Stimulated activated CD4-positive, alpha-beta T cell treated with anti-CD3 and anti-CD28 coated beads, Interleukin-4, amount 100 ng/mL, for 24 hours (primary cell): ENCODE results near the gene PGLYRP3.
"Not testable (repeated sequence)": the region's sequence is repeated elsewhere in the genome, so short reads cannot be mapped to it uniquely, and the experiment has no call there.

Source experiments
- DNase-seq: peaks from one replicate; pipeline ENCODE4 v3.0.0-alpha.2; 2020

Gene PGLYRP3

DNA sequence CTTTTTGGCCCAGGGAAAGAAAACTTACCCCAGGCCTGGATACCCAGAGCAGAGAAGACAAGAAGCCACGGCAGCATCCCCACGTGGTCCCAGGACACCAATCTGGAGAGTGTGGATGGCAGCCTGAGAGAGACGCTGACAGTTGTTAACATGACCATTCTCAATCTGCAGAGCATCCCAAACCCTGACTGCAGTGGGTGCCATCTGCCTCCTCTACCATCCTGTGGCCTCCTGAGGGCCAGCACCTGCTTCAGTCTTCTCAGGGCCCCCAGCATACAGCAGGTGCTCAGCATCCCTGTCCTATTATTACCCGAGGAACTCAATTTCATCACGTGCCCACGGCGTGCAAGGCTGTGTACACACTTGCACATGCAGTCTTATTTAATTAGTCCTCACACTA lies 35.1 kb upstream of the PGLYRP3 start:
- no peak for DNase-seq

DNA sequence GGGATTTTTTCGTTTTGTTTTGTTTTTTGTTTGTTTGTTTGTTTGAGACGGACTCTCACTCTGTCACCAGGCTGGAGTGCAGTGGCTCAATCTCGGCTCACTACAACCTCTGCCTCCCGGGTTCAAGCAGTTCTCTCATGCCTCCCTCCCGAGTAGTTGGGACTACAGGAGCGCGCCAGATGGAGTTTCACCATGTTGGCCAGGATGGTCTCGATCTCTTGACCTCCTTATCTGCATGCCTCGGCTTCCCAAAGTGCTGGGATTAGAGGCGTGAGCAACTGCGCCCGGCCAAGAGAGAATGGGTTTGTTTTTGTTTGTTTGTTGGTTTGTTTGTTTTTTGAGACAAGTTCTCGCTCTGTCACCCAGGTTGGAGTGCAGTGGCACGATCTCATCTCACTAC lies 34.3 kb upstream of the PGLYRP3 start:
- not testable (repeated sequence) for DNase-seq

GRCh38 chr1:153346077-153346723 lies 33.4 kb upstream of the PGLYRP3 start:
- no peak for DNase-seq

DNA sequence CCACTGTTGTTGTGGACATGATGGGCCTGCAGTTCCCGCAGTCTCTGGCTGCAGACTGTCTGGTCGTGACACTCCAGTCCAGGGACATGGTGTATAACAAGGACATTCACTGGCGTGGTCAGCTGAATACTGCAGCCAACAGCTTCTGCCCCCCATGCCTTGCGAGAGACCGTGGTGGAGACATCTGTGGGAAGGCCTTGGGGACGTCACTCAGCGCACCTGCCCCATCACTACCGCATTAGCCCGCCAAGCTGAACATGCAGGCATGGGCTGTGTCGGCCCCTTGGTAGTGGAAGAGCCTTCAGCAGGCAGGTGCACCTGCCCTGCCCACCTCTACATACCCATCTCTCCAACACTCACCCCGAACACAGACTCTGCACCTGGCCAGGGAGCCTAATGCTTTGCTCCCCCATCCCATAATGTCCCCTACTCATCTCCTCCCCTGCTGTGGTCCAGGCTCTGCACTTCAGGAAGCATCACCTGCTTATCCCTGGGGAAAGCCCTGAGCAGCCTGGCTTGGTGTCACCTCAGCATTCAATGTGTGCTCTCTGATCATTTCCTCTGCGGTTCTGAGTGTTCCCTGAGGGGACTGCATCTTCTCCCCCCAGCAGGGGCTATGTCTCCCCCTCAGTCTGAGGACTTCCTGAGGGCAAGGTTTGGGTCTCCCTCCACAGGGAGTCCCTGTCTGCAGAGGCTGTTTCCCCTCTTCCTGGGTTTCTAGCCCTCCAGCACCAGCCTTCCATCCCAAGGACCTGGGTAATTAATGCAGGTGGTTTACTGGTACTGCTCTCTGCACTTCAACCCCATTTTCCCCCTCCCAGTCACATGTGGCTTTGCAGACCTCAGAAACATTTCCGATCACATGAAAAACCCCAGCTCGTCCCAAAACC lies 32.7 kb upstream of the PGLYRP3 start:
- DNase-seq: no peak

DNA sequence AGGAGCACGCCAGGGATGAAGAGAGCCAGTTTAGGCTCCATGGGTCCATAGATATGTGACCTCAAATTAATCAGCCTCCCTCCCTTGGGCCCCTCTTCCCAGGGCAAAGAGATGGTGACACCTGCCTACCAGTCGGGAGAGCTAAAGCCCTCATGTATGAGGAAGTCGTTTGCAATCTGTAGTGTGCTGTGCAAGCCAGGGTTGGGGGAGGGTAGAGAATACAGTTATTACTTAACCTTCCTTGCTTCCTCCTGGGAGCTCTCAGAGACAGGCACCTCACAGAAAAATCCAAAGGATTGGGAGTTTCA lies 31.9 kb upstream of the PGLYRP3 start:
- DNase-seq: no peak

DNA sequence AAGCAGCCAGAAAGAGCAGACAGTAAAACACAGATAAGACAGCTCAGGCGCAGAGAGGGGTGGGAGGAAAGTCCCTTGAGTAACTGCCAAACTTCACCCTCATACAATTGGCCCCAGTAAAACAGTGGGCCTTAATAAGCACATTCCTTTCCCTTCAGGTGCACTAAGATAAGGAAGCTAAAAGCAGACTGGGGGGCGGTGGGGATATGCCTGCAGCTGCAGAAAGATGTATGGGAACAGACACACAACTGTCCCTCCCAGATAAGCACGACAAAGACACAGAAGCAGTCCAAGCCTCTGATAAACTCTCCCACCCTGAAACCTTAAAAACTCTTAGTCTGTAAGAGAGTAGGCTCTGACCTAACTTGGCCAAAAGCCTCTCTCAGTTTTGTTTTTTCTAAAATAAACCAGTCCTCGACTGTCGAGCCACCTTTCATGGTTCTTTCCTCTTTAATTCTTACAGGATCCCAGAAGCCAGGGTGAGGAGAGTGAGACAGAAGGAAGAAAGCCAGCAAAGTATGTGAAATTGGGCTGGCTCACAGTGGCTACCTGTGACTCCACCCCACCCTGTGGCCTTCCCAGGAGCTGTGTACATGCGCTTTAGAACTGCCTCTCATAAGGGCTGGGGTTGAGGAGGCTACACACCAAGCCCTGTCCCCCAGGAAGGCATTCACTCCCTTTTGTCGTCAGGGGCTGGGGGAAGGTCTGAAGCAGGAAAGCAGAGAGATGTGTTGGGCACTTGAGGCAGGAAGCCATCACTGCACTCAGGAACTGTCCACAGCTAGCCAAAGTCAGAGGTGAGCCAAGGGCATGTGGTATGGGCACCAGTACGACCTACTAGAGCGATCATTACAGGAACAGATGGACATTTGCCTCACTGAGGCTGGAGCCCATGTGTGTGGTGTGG lies 31.3 kb upstream of the PGLYRP3 start:
- no peak for DNase-seq

GRCh38 chr1:153343040-153343681 lies 30.4 kb upstream of the PGLYRP3 start:
- no peak for DNase-seq

- DNase-seq: no peak
Measured at GRCh38 chr1:153342178-153342577, 29.4 kb upstream of the PGLYRP3 start.

DNA sequence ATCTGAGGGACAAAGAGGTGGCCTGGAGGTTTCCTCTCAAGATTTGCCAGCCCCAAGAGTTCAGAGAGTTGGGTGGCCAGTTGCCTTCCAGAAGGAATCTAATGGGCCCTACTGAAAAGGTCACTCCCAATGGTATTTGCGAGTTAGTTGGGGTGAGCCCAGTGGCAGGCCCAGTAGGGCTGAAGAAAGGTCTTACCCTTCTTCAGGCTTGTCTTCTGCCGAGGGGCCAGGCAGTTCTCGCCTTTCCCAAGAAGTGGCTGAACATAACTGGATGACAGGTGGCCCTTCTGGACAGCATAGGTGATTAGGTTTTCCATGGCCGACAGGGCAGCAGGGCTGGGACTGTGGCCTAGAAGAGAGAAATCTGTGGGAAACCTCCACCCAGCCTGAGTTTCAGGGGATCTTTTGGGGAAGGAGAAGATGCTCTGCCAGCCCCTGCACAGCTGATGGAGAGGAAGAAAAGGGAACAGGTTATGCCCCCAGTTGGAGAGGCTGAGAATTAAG lies 28.7 kb upstream of the PGLYRP3 start:
- no peak for DNase-seq

DNA sequence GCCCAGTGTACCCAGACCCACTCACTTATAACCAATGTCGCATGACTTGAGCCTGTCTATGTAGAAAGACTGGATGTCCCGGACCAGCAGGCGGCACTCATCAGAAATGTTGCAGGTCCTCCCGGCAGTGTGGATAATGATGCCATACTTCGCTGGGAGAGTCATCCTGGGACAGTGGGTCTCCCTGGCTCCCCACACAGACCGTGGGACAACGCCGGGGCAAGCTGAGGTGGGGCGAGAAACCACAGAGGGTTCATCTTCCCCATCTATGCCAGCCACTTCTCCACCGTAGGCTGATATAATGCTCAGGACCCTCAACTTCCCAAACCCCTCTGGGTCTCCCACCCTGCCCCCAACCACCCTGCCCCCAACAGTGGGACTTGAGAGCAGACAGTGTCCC lies 27.6 kb upstream of the PGLYRP3 start:
- no peak for DNase-seq

DNA sequence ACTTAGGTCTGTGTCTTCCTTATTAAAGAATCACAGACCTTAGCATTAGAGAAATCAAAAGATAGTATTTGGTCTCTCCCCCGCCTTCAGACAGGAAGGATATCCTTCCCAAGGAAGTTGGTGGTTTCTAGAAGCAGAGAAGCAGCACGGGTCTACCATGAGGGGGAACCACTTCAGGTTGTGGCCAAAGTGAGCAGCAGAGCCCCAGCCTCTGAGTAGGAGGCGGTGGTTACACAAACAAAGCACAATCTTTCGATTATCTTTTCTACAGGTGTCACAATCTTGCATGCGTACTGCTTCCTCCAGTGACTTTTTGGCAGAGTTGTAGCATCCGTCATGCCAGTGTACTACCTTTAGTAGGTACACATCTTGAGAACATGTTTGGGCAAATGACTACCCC lies 27.1 kb upstream of the PGLYRP3 start:
- DNase-seq: no peak

DNA sequence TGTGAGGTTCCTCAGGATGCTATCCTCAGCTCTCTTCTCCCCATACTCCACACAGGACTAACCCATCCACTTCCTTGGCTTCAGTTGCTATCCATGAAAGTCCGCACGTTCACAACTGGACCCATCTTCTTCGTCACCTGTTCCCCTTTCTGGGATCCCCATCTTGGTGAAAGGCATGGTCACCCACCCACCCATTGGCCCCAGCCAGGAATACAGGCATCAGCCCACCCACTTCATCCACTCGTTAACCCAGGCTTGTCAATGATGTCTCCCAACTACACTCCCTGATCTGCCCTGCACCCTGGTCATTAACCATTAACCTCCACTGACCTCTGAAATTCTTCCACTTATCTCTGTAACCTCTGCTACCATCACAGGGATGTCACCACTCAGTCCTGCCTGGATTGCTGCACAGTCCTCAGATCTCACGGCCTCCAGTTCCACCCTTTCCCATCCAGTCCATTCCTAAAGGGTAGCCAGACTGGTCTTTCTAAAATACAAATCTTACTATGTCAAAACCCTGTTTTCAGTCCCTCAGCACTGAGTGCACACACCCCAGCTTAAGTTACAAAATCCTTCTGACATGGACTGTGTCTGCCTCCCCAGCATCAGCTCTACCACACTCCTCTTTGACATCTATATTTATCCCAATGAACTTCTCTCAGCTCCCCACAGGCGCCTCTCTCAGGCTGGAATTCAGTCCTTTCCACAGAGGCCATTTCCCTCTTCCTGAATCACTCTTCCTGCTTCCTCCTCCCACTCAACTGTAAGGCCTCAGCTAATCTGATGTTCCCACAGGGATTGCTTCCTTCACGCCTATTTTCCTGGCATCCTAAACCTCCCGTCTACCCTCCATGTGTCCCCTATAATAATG lies 25.5 kb upstream of the PGLYRP3 start:
- DNase-seq: no peak

DNA sequence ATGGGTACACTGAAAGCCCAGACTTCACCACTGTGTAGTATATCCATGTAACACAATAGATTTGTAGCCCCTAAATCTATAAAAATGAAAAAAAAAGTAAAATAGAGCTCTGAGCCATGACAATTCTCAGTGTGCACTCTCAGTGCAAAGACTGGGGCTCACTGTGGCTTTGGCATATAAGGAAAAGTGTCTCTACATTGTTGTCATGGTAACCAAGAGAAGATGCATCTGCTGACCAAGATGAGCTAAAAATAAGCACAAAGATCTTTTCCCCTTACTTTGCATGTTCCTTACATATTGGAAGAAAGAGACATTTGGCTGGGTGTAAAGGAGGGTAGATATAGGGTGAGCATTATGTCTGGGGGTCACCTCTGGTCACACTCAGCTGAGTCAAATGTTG lies 23.9 kb upstream of the PGLYRP3 start:
- DNase-seq: no peak

DNA sequence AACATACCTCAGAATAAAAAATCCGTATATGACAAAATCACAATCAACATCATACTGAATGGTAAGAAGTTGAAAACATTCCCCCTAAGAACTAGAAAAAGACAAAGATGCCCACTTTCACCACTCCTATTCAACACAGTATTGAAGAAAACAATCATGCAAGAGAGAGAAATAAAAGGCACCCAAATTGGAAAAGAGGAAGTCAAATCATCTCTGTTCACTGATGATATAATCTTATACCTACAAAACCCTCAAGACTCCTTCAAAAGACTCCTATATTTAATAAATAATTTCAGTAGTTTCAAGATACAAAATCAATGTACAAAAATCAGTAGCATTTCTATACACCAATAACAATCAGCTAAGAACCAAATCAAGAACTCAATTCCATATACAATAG lies 21.1 kb upstream of the PGLYRP3 start:
- DNase-seq: no peak

GRCh38 chr1:153324912-153325311 lies 12.2 kb upstream of the PGLYRP3 start:
- DNase-seq: no peak

GRCh38 chr1:153322568-153322967 lies 9.8 kb upstream of the PGLYRP3 start:
- no peak for DNase-seq

DNA sequence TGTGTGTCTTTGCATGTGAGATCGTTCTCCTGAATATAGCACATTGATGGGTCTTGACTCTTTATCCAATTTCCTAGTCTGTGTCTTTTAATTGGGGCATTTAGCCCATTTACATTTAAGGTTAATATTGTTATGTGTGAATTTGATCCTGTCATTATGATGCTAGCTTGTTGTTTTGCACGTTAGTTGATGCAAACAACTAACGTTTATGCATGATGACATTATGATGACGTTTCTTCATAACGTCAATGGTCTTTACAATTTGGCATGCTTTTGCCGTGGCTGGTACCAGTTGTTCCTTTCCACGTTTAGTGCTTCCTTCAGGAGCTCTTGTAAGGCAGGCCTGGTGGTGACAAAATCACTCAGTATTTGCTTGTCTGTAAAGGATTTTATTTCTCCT lies 5.4 kb upstream of the PGLYRP3 start:
- not testable (repeated sequence) for DNase-seq

GRCh38 chr1:153316013-153316412 lies 3.3 kb upstream of the PGLYRP3 start:
- not testable (repeated sequence) for DNase-seq

DNA sequence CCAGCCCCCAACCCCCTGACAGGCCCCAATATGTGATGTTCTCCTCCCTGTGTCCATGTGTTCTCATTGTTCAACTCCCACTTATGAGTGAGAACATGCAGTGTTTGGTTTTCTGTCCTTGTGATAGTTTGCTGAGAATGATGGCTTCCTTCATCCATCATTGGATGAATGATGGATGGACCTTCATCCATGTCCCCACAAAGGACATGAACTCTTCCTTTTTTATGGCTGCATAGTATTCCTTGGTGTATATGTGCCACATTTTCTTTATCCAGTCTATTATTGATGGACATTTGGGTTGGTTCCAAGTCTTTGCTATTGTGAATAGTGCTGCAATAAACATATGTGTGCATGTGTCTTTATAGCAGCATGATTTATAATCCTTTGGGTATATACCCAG lies 1.6 kb upstream of the PGLYRP3 start:
- not testable (repeated sequence) for DNase-seq

GRCh38 chr1:153313288-153313687 lies 536 bp upstream of the PGLYRP3 start:
- no peak for DNase-seq

- no peak for DNase-seq
Measured at GRCh38 chr1:153310526-153310925, 2.2 kb downstream of the PGLYRP3 start.

- DNase-seq: no peak
Measured at GRCh38 chr1:153309441-153309840, 3.3 kb downstream of the PGLYRP3 start.
